Kidney (tissue), 14 donors: ENCODE measurements around the gene ZNF93. TPM values are rescaled to one million over a fixed set of nuclear protein-coding genes. Genes with fewer than 3 reads are reported as not detected.
"Not testable (repeated sequence)": the region's sequence is repeated elsewhere in the genome, so short reads cannot be mapped to it uniquely, and the experiment has no call there.

Experiments used
- DNase-seq, 5 donors: peaks; one replicate each; pipeline ENCODE4 v3.0.0-alpha.2; 2013 to 2020
- FAIRE-seq: peaks from 2 replicates; lab custom pipeline; 2012; peaks lifted over from hg19 to GRCh38; lab: Jason Lieb, UNC
- H3K27ac ChIP-seq, 2 donors: one replicate each; pipeline ENCODE4 v1.7.0; 2013; ENCODE audit warnings: low read depth in 2 of 2, low read length in 2 of 2, inconsistent platforms in 1 of 2
- H3K27me3 ChIP-seq: one replicate; pipeline ENCODE4 v1.7.1; 2013; ENCODE audit warnings: low read length, inconsistent platforms; ENCODE audit not compliant: control insufficient read depth, insufficient read depth
- H3K36me3 ChIP-seq, 3 donors: one replicate each; pipeline versions ENCODE4 v1.7.0 to v1.7.1; 2013; ENCODE audit warnings: low read length in 3 of 3, control low read depth in 1 of 3, inconsistent platforms in 1 of 3; ENCODE audit not compliant: insufficient read depth in 3 of 3, control insufficient read depth in 2 of 3
- H3K4me1 ChIP-seq, 3 donors: one replicate each; pipeline versions ENCODE4 v1.7.0 to v1.7.1; 2013; ENCODE audit warnings: low read length in 3 of 3, inconsistent platforms in 1 of 3, low read depth in 1 of 3; ENCODE audit not compliant: control insufficient read depth in 2 of 3, insufficient read depth in 2 of 3
- H3K4me3 ChIP-seq, 3 donors: one replicate each; pipeline versions ENCODE4 v1.7.0 to v1.8.1; 2013; ENCODE audit warnings: low read length in 3 of 3, control low read depth in 1 of 3, inconsistent platforms in 1 of 3
- H3K9ac ChIP-seq, 3 donors: one replicate each; pipeline versions ENCODE4 v1.7.0 to v1.7.1; 2013; ENCODE audit warnings: low read length in 3 of 3, control low read depth in 1 of 3, inconsistent platforms in 1 of 3
- H3K9me3 ChIP-seq, 3 donors: one replicate each; pipeline versions ENCODE4 v1.7.0 to v1.7.1; 2013; ENCODE audit warnings: low read length in 3 of 3, control low read depth in 1 of 3, inconsistent platforms in 1 of 3; ENCODE audit not compliant: control insufficient read depth in 2 of 3, insufficient read depth in 1 of 3
- CTCF ChIP-seq: IDR thresholded peaks from 3 replicates; pipeline ENCODE4 v1.5.1; 2012; ENCODE audit warnings: mild to moderate bottlenecking, moderate library complexity, borderline replicate concordance; ENCODE audit not compliant: insufficient read depth; ENCODE audit errors: extremely low read depth
- intact Hi-C: fragments of 100-400 bp; cut with DNase I; formaldehyde crosslinking; loops from one replicate; pipeline ENCODE4 v1.11.1; 2022
- polyA plus RNA-seq: library from polyadenylated mRNA; stranded (reverse); fragments of 350-450 nt; fragmentation: Illumina TruSeq; extraction: RNeasy Lipid Tissue Mini Kit (QIAGEN cat#74804); gene quantifications from one replicate; pipeline ENCODE4 v1.2.3, GENCODE V29; 2014; ENCODE audit warnings: low read depth, low replicate concordance; ENCODE audit not compliant: insufficient read depth
- total RNA-seq: library from RNA; stranded (reverse); fragmentation: NEBNext Ultra II Directional; extraction: Animal tissue kit (Norgen Biotek cat#: 25700); gene quantifications from one replicate; pipeline ENCODE4 v1.2.1, GENCODE V29; 2021
- donor health status: control.
- donor health status: control.
- donor health status: control.
- donor health status: control.
- donor health status: control.
- donor health status: DM: yes; HTN: yes; CAD: no.
- donor health status: Normal renal cell carcinoma (clear cell type).

The ZNF93 gene
- total and polyA plus RNA-seq, 2 donors from 2014 or later, result 1.9 to 4.5 TPM

- Histone ChIP-seq H3K9ac (no peak overlapping the region), H3K4me1 (no peaks in the 10 kb centered on the region), H3K36me3 (no peaks in the 10 kb centered on the region), H3K27me3 (no peaks in the 10 kb centered on the region), H3K27ac (no peak overlapping the region), H3K9me3 (no peaks in the 10 kb centered on the region), H3K4me3 (no peak overlapping the region)
- no peak for TF ChIP-seq CTCF
- DNase-seq (no peak), FAIRE-seq (no peak)
- intact Hi-C loops, result no loop called here
Observed at GRCh38 chr19:19948800-19949199, 48.1 kb downstream of the ZNF93 start.

DNA sequence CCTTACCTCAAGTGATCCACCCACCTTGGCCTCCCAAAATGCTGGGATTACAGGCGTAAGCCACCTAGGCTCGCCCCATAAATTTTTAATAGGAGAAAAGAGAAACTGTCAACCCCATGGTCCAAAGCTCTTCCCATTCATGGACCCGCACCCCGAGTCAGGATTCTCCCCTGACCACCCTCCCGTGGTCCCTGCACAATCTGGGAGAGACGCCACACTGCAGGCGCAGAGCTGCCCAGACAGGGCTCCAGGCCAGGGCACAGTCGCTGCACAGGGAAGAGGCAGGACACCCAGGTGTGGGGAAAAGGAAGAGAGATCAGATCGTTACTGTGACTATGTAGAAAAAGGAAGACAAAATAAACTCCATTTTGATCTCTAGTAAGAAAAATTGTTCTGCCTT, 54.5 kb downstream of the ZNF93 start:
- no peak overlapping the region for H3K9ac ChIP-seq
- intact Hi-C loops, result no loop called here
- no peak overlapping the region for H3K27ac ChIP-seq
- no peaks in the 10 kb centered on the region for H3K27me3 ChIP-seq
- no peaks in the 10 kb centered on the region for H3K36me3 ChIP-seq
- FAIRE-seq, result no peak
- no peak for DNase-seq
- no peaks in the 10 kb centered on the region for H3K9me3 ChIP-seq
- no peak overlapping the region for H3K4me3 ChIP-seq
- no peak for TF ChIP-seq CTCF
- H3K4me1 ChIP-seq, result no peaks in the 10 kb centered on the region

DNA sequence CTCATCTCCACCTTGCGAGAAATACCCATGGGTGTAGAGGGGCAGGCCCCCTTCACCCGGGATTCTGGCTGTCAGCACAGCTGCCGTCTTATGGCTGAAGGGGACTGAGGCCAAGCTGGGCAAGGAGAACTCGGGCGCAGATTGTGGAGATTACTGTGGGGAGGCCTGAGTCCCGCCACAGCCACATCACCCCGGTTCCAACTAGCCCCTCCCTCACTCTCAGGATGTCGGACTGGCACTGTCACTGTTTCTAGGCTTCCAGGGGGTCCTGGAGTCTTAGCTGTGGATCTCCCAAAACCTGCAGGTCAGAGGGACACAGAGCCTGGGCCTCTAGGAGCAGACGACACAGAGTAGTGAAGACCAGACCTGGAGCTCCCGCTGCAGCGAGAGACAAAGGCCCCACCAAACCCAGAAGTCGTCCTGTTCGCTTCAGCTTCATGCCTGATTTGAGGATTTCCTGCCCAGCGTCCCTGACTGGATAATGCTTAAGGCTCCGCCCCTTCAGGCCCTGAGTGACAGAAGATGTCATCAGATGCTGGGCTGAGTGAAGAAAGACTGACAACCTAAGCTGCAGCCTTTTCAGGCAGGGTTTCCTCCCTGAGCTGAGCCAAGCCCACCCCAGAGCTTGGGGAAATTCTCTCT, 55.8 kb downstream of the ZNF93 start:
- H3K9ac ChIP-seq, result no peak overlapping the region
- no peak overlapping the region for H3K27ac ChIP-seq
- no peak for FAIRE-seq
- intact Hi-C loops, result no loop called here
- no peaks in the 10 kb centered on the region for H3K4me1 ChIP-seq
- H3K36me3 ChIP-seq, result no peaks in the 10 kb centered on the region
- DNase-seq, result peak in 4 of 5 donors; percentile 12 to 37 (median 28)
- TF ChIP-seq CTCF, result no peak
- no peak overlapping the region for H3K4me3 ChIP-seq
- H3K27me3 ChIP-seq, result no peaks in the 10 kb centered on the region
- H3K9me3 ChIP-seq, result no peaks in the 10 kb centered on the region

DNA sequence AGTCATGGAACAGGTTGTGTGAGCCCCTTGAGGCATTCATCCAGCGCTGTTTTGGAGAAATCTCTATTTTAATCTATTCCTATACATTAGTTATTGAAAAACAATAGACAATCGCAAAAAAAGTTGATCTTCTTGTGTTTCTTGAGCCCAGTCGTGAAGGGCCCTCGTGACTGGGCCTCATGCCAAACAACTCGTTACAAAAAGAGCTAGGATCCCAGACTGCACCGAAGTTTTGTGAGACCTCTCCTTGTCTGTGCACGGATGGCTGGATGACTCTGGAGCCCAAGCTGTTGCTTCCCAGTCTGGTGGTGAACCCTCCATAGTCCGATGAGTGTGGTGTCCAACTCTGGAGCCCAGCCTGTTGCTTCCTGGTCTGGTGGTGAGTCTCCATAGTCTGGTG, 57.0 kb downstream of the ZNF93 start:
- H3K27ac ChIP-seq, H3K4me3 ChIP-seq, H3K27me3 ChIP-seq, H3K9me3 ChIP-seq, FAIRE-seq, H3K4me1 ChIP-seq, H3K36me3 ChIP-seq, intact Hi-C loops, H3K9ac ChIP-seq, DNase-seq: not testable (repeated sequence)
